ENCODE results near the gene NCK2. TPM values are rescaled to one million over a fixed set of nuclear protein-coding genes. Genes with fewer than 3 reads are reported as not detected.

Gene NCK2
- total RNA-seq, 1 donor from 2014 or later: 35.8 TPM

GRCh38 chr2:105917688-105918087, 173.0 kb downstream of the NCK2 start:
- DNase-seq (ENCODE audit: low read depth in 2 of 2): no peak

DNA sequence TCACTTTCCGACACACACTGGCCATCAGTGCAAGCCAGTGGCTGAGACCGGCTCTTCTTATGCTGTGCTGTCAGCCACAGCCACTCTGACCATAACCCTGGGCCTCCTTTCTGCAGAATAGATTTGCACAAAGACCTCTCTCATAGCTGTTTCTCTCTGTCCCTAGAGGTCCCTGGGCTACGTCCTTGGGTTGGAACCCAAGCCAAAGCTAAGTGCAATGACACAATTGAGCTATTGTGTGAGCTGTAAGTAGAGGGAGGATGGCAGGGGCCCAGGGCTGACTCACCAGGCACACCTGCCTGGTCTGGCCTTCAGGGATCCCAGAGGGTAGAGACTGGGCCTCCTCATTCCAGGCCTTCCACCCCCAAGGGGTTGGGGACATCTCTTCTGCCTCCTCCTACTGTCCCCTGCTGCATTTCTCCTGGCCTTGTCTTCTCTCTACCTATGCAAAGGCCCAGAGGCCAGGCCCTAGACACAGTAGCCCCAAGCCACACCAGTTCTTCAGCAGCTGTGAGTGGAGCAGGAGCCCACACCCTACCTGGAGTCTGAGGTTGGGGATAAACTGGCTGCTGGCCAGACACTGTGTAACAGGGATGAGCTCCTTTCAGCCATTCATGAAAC, 174.6 kb downstream of the NCK2 start:
- DNase-seq (ENCODE audit: low read depth in 2 of 2): no peak

- peak in 1 of 2 donors; percentile 48 for DNase-seq (ENCODE audit: low read depth in 2 of 2)
These were observed 175.1 kb downstream of the NCK2 start for GRCh38 chr2:105919826-105920225.

- no peak for DNase-seq (ENCODE audit: low read depth in 2 of 2)
These were observed 179.6 kb downstream of the NCK2 start for GRCh38 chr2:105924271-105924670.

GRCh38 chr2:105924932-105925331, 180.2 kb downstream of the NCK2 start:
- DNase-seq (ENCODE audit: low read depth in 2 of 2): no peak

GRCh38 chr2:105925390-105925789, 180.7 kb downstream of the NCK2 start:
- DNase-seq (ENCODE audit: low read depth in 2 of 2): no peak

DNA sequence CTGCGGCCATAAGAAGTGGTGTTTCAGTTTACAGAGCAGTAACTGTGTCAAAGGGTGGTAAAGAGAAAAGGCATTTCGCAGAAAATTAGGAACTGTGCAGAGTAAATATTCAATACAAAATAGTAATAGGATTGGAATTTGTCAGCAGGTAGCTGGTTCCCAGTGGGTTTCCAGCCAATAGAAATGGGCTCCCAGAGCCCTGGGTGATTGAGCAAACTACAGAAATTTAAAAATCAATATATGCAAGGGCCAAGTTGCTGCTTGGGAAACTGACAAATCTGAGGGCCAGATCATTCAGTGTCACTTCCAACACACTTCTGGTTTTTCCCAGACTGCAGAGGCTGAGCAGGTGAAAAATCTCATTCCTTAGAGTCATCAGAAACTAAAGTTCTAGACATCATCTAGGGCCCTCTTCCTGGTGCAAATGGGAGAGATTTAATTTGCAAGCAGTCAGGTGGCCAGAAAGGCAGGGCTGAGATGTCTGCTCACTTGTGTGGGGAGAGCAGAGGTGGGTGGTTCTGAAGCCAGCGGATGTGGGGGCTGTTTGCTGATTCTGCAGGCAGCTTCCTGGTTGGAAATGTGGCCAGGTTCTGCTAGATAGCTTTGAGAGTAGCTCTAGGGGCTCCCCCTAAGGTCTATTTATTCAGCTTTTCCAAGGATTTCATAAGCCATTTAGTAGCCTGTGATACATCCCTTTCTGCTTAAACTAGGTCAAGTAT, 182.4 kb downstream of the NCK2 start:
- no peak for DNase-seq (ENCODE audit: low read depth in 2 of 2)

- no peak for DNase-seq (ENCODE audit: low read depth in 2 of 2)
These were observed 183.4 kb downstream of the NCK2 start for GRCh38 chr2:105928086-105928485.

GRCh38 chr2:105928563-105928962, 183.9 kb downstream of the NCK2 start:
- peak in 1 of 2 donors; percentile 30 for DNase-seq (ENCODE audit: low read depth in 2 of 2)

- DNase-seq (ENCODE audit: low read depth in 2 of 2): peak in 1 of 2 donors; percentile 72
These were observed 184.8 kb downstream of the NCK2 start for GRCh38 chr2:105929516-105929915.

DNA sequence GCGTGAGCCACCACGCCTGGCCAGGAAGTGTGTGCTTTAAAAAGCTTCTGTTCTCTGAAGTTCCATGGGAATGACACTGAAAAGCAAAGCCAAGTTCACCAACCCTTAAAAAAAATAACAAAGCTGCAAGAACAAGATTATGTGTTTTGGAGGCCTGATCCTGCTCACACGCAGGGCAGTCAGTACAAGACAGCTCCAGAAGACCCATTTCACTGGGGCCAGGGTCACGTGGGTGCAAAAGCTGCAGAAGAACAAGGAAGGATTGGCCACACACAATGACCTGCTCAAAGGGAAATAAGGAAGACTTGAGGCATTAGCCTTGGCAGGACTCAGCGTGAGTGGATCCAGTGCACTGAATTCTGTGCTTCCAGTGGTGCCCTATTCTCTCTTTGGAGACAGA, 187.9 kb downstream of the NCK2 start:
- no peak for DNase-seq (ENCODE audit: low read depth in 2 of 2)

DNA sequence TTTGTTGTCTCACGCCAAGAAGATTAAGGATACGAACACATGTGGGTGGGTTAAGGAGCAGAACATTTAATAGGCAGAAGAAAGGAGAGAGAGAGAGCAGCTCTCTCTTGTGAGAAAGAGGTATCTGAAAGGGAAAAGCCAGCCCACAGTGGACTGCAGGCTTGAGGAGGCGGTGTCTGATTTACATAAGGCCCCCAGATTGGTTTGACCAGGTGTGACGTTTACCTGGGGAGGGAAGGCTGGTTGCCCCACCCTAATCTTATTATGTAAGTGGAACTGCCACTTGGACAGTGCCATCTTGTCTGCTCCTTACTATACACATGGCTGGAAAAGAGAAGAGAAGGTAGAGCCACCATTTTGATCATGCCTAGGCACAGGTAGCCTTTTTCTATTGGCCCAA, 189.2 kb downstream of the NCK2 start:
- no peak for DNase-seq (ENCODE audit: low read depth in 2 of 2)

DNA sequence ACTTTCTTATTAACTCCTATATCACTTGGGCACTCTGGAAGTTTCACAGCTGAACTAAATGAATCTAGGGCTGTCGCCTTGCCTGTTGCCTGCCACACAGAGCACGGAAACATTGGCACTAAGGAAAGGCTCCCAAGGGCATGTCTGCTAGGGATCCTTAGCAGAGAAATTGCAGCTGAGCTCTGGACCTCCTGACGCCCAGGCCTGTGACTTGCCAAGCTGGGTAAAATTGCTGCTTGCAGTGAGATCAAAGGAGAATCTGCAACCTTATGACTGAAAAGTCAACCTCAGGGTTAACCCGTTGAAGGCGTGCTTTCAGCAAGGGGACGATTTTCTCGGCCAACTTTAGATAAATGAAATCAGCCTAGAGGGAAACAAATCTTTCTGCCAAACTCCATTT, 189.8 kb downstream of the NCK2 start:
- DNase-seq (ENCODE audit: low read depth in 2 of 2): no peak

GRCh38 chr2:105935063-105935462, 190.4 kb downstream of the NCK2 start:
- DNase-seq (ENCODE audit: low read depth in 2 of 2): no peak

GRCh38 chr2:105936954-105937353, 192.2 kb downstream of the NCK2 start:
- DNase-seq (ENCODE audit: low read depth in 2 of 2): no peak

GRCh38 chr2:105937498-105938097, 192.9 kb downstream of the NCK2 start:
- DNase-seq (ENCODE audit: low read depth in 2 of 2): no peak
